ENCODE data around the gene FNDC7. TPM values are rescaled to one million over a fixed set of nuclear protein-coding genes. Genes with fewer than 3 reads are reported as not detected.
"Not testable (repeated sequence)": the region's sequence is repeated elsewhere in the genome, so short reads cannot be mapped to it uniquely, and the experiment has no call there.

FNDC7 gene
- total RNA-seq, 4 donors from 2014 or later = not detected

- H3K36me3 ChIP-seq = peaks cover 0 to 93% (median 19%) of the 10 kb centered on the region in 3 donors
- H3K27ac ChIP-seq = no peak overlapping the region
- peaks cover 0 to 20% (median 6%) of the 10 kb centered on the region in 4 donors for H3K9me3 ChIP-seq
- no peaks in the 10 kb centered on the region for H3K4me1 ChIP-seq
- WGBS, 2 donors = 91 to 92% methylated on average over 3 of the region's 3 CpGs
- DNase-seq (ENCODE audit: low spot score in 2 of 2) = no peak
- TF ChIP-seq EP300 (IDR thresholded peaks at IDR 0.05) (no peak), CTCF (IDR thresholded peaks at IDR 0.05) (no peak), POLR2A (IDR thresholded peaks at IDR 0.05) (no peak)
- no peak overlapping the region for H3K4me3 ChIP-seq
- no peaks in the 10 kb centered on the region for H3K27me3 ChIP-seq
These were observed 68.3 kb downstream of the FNDC7 start for GRCh38 chr1:108780937-108781574.

DNA sequence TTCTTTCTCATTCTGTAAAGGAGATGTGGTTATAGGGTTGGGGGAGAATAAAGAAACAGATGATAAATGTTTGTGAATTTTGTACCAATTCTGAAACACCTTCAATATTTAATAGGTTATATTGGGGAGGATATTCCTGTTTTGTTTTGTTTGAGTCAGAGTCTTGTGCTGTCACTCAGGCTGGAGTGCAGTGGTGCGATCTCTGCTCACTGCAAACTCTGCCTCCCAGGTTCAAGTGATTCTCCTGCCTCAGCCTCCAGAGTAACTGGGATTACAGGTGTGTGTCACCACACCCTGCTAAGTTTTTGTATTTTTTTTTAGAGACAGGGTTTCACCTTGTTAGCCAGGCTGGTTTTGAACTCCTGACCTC is 68.9 kb downstream of the FNDC7 start:
- WGBS, 2 donors = 94 to 100% methylated on average over 1 of the region's 1 CpG
- H3K36me3 ChIP-seq = peaks cover 0 to 93% (median 22%) of the 10 kb centered on the region in 3 donors

GRCh38 chr1:108785264-108785663 is 72.6 kb downstream of the FNDC7 start:
- no peaks in the 10 kb centered on the region for H3K27me3 ChIP-seq
- H3K27ac ChIP-seq = no peak overlapping the region
- no peak overlapping the region for H3K4me3 ChIP-seq
- no peak for DNase-seq (ENCODE audit: low spot score in 2 of 2)
- WGBS, 2 donors = 97 to 100% methylated on average over 6 of the region's 6 CpGs
- H3K9me3 ChIP-seq = peaks cover 0 to 24% (median 6%) of the 10 kb centered on the region in 4 donors
- H3K36me3 ChIP-seq = peaks cover 0 to 95% (median 22%) of the 10 kb centered on the region in 3 donors
- TF ChIP-seq POLR2A (IDR thresholded peaks at IDR 0.05) = no peak
- TF ChIP-seq EP300 (IDR thresholded peaks at IDR 0.05) = no peak
- no peak for TF ChIP-seq CTCF (IDR thresholded peaks at IDR 0.05)
- H3K4me1 ChIP-seq = no peaks in the 10 kb centered on the region

More for the DNA sequence above, 68.9 kb downstream of the FNDC7 start:
- peaks cover 0 to 24% (median 6%) of the 10 kb centered on the region in 4 donors for H3K9me3 ChIP-seq
- H3K27me3 ChIP-seq; DNase-seq (ENCODE audit: low spot score in 2 of 2); H3K27ac ChIP-seq; H3K4me3 ChIP-seq; H3K4me1 ChIP-seq: not testable (repeated sequence)

DNA sequence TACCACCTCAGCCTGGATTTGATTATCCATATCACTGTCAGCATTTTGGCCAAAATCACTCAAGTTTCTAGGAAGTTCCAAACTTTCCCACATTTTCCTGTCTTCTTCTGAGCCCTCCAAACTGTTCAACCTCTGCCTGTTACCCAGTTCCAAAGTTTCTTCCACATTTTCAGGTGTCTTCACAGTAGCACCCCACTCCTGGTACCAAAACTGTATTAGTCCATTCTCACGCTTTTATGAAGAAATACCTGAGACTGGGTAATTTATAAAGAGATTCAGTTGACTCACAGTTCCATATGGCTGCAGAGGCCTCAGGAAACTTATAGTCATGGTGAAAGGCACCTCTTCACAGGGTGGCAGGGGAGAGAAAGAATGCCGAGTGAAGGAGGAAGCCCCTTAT is 73.2 kb downstream of the FNDC7 start:
- TF ChIP-seq POLR2A (IDR thresholded peaks at IDR 0.05) (no peak), EP300 (IDR thresholded peaks at IDR 0.05) (no peak), CTCF (IDR thresholded peaks at IDR 0.05) (no peak)
- WGBS, 2 donors = 99% methylated on average over 2 of the region's 2 CpGs
- Histone ChIP-seq H3K36me3 (peaks cover 0 to 94% (median 22%) of the 10 kb centered on the region in 3 donors), H3K4me3 (no peak overlapping the region), H3K9me3 (peaks cover 0 to 26% (median 6%) of the 10 kb centered on the region in 4 donors), H3K27ac (no peak overlapping the region), H3K27me3 (no peaks in the 10 kb centered on the region), H3K4me1 (no peaks in the 10 kb centered on the region)
- no peak for DNase-seq (ENCODE audit: low spot score in 2 of 2)

- H3K4me3 ChIP-seq = no peak overlapping the region
- peaks cover 0 to 89% (median 6%) of the 10 kb centered on the region in 3 donors for H3K36me3 ChIP-seq
- TF ChIP-seq CTCF (IDR thresholded peaks at IDR 0.05) (no peak), POLR2A (IDR thresholded peaks at IDR 0.05) (no peak), EP300 (IDR thresholded peaks at IDR 0.05) (no peak)
- no peak overlapping the region for H3K27ac ChIP-seq
- peaks cover 0 to 21% (median 8%) of the 10 kb centered on the region in 4 donors for H3K9me3 ChIP-seq
- no peaks in the 10 kb centered on the region for H3K27me3 ChIP-seq
- DNase-seq (ENCODE audit: low spot score in 2 of 2) = no peak
- H3K4me1 ChIP-seq = no peaks in the 10 kb centered on the region
- 93 to 100% methylated on average over 1 of the region's 1 CpG for WGBS, 2 donors
These were observed 79.1 kb downstream of the FNDC7 start for GRCh38 chr1:108791790-108792189.

Other genes starting within 250 kb of the FNDC7 start
- 10 to 100 TPM; 14.1 to 20.5 (median 18.1) TPM for gene EEIG2, start 152.8 kb upstream of the FNDC7 start, total RNA-seq
- 1 to 10 TPM; 1.2 to 3.7 (median 2.4) TPM for gene HENMT1, start 51.8 kb upstream of the FNDC7 start, total RNA-seq
- gene PRPF38B, start 20.6 kb upstream of the FNDC7 start, total RNA-seq = 10 to 100 TPM; 25.7 to 34.1 (median 29.3) TPM
- 10 to 100 TPM; 51.0 to 75.8 (median 68.9) TPM for gene STXBP3, start 33.8 kb downstream of the FNDC7 start, total RNA-seq
- 1 to 10 TPM in 2 of 4 donors, under 1 TPM in 1, not detected in 1; 0.44 to 5.5 (median 4.6) TPM for gene AKNAD1, start 144.2 kb downstream of the FNDC7 start, total RNA-seq
- gene GPSM2, start 164.1 kb downstream of the FNDC7 start, total RNA-seq = 10 to 100 TPM; 31.2 to 72.2 (median 45.7) TPM